A549 (cell line): ENCODE data around the gene OSBPL6. TPM values are rescaled to one million over a fixed set of nuclear protein-coding genes. Genes with fewer than 3 reads are reported as not detected.

Experiments
- ATAC-seq, 2 experiments: fragments of 200-7000 bp in 1 of 2; fragments of >200 bp in 1 of 2; cut with Nextera tagmentation in 1 of 2; cut with Tn5 transposase in 1 of 2; 3 replicates each; pipeline versions ENCODE4 v1.8.0 to v1.9.1; 2018 to 2020; ENCODE audit warnings: mild to moderate bottlenecking in 1 of 2, moderate library complexity in 1 of 2
- CTCF ChIA-PET: fragments of 300-600 bp; sonication (Branson Sonifier 250); formaldehyde crosslinking; extraction: SDS; loops from one replicate; lab custom pipeline; 2021; ENCODE audit warnings: antibody characterized with exemption, inconsistent platforms; lab: Yijun Ruan, JAX
- POLR2A ChIA-PET: fragments of 350-600 bp; formaldehyde crosslinking; extraction: SDS; loops from one replicate; lab custom pipeline; 2021; ENCODE audit warnings: antibody characterized with exemption, inconsistent platforms; lab: Yijun Ruan, JAX
- DNase-seq, 2 experiments: peaks; one replicate each; pipeline versions ENCODE4 v3.0.0 to v3.0.0-alpha.2; 2011 to 2016; ENCODE audit warnings: low read depth in 1 of 2, low spot score in 1 of 2
- FAIRE-seq: peaks from 2 replicates; lab custom pipeline; 2011; peaks lifted over from hg19 to GRCh38; lab: Jason Lieb, UNC
- H3K27ac ChIP-seq, 2 experiments: fragments of >200 bp; sonication (Bioruptor Twin); formaldehyde crosslinking; 3 replicates each; pipeline ENCODE4 v1.5.1; 2016 to 2017
- H3K4me1 ChIP-seq: fragments of >200 bp; sonication (Bioruptor Twin); formaldehyde crosslinking; 3 replicates; pipeline ENCODE4 v1.6.1; 2016
- H3K4me2 ChIP-seq: fragments of >200 bp; sonication (Bioruptor Twin); formaldehyde crosslinking; 3 replicates; pipeline ENCODE4 v1.6.1; 2016
- H3K4me3 ChIP-seq: fragments of >200 bp; sonication (Bioruptor Twin); formaldehyde crosslinking; 3 replicates; pipeline ENCODE4 v1.5.1; 2016
- H3K9me3 ChIP-seq: fragments of >200 bp; sonication (Bioruptor Twin); formaldehyde crosslinking; 3 replicates; pipeline ENCODE4 v1.6.1; 2016
- ATOH8 ChIP-seq: fragments of 250-450 bp; sonication (Bioruptor Pico); IDR thresholded peaks from 2 replicates; pipeline ENCODE4 v1.5.0; 2020; ENCODE audit warnings: low read depth, mild to moderate bottlenecking, moderate library complexity
- BHLHE40 ChIP-seq: IDR thresholded peaks from 2 replicates; pipeline ENCODE4 v1.6.1; 2012; ENCODE audit warnings: low read depth, low read length, inconsistent platforms
- E2F6 ChIP-seq: IDR thresholded peaks from 2 replicates; pipeline ENCODE4 v1.6.1; 2012; ENCODE audit warnings: low read depth, borderline replicate concordance
- EHF ChIP-seq: fragments of 250-450 bp; sonication (Bioruptor Pico); IDR thresholded peaks from 2 replicates; pipeline ENCODE4 v1.5.0; 2020; ENCODE audit warnings: mild to moderate bottlenecking
- EHMT2 ChIP-seq: fragments of 200-600 bp; sonication (generic); IDR thresholded peaks from 2 replicates; pipeline ENCODE4 v1.6.1; 2016; ENCODE audit warnings: antibody characterized with exemption, low read depth, mild to moderate bottlenecking, moderate library complexity
- EP300 ChIP-seq, 2 experiments: fragments of >200 bp; sonication (Bioruptor Twin); formaldehyde crosslinking; IDR thresholded peaks; 2 replicates in 1 of 2; 3 replicates in 1 of 2; pipeline ENCODE4 v1.6.1; 2016 to 2017
- ESRRA ChIP-seq: fragments of 150-350 bp; IDR thresholded peaks from 2 replicates; pipeline ENCODE4 v1.6.1; 2014; ENCODE audit warnings: mild to moderate bottlenecking, low read length, borderline replicate concordance
- FOSL2 ChIP-seq, 2 experiments: fragments of 450-650 bp in 1 of 2; fragments of >200 bp in 1 of 2; sonication (Bioruptor Twin) in 1 of 2; formaldehyde crosslinking; IDR thresholded peaks; 2 replicates each; pipeline versions ENCODE4 v1.5.0 to v1.6.1; 2016 to 2020; ENCODE audit warnings: mild to moderate bottlenecking in 1 of 2, moderate library complexity in 1 of 2
- GATA3 ChIP-seq: IDR thresholded peaks from 2 replicates; pipeline ENCODE4 v1.6.1; 2012; ENCODE audit warnings: borderline replicate concordance
- HDAC2 ChIP-seq: fragments of 200-600 bp; sonication (generic); IDR thresholded peaks from 2 replicates; pipeline ENCODE4 v1.6.1; 2016
- HES2 ChIP-seq: fragments of >200 bp; sonication (Bioruptor Twin); formaldehyde crosslinking; IDR thresholded peaks from 2 replicates; pipeline ENCODE4 v1.6.1; 2016
- HEYL ChIP-seq: fragments of 250-450 bp; sonication (Bioruptor Pico); IDR thresholded peaks from 2 replicates; pipeline ENCODE4 v1.8.0; 2021; ENCODE audit warnings: mild to moderate bottlenecking, moderate library complexity
- HOXB5 ChIP-seq: fragments of 250-450 bp; sonication (Bioruptor Pico); IDR thresholded peaks from 2 replicates; pipeline ENCODE4 v1.5.0; 2020; ENCODE audit warnings: mild to moderate bottlenecking, moderate library complexity
- JUNB ChIP-seq: fragments of >200 bp; sonication (Bioruptor Twin); formaldehyde crosslinking; IDR thresholded peaks from 2 replicates; pipeline ENCODE4 v1.6.1; 2016
- KDM1A ChIP-seq: fragments of 200-600 bp; sonication (generic); IDR thresholded peaks from 2 replicates; pipeline ENCODE4 v1.6.1; 2016; ENCODE audit warnings: low read depth, mild to moderate bottlenecking
- MAX ChIP-seq: IDR thresholded peaks from 2 replicates; pipeline ENCODE4 v1.6.1; 2012
- MYC ChIP-seq: IDR thresholded peaks from 2 replicates; pipeline ENCODE4 v1.6.1; 2012; ENCODE audit warnings: mild to moderate bottlenecking, inconsistent platforms, low read length, improper control_type of control experiment, borderline replicate concordance
- NFE2L2 ChIP-seq: fragments of 150-350 bp; conservative IDR thresholded peaks from 2 replicates; pipeline ENCODE4 v1.6.1; 2014; ENCODE audit warnings: low read length
- NPAS2 ChIP-seq: fragments of 250-450 bp; sonication (Bioruptor Pico); IDR thresholded peaks from 2 replicates; pipeline ENCODE4 v1.8.0; 2022; ENCODE audit warnings: mild to moderate bottlenecking, moderate library complexity, borderline replicate concordance
- RAD21 ChIP-seq, 2 experiments: fragments of >200 bp in 1 of 2; sonication (Bioruptor Twin) in 1 of 2; formaldehyde crosslinking in 1 of 2; IDR thresholded peaks in 1 of 2; conservative IDR thresholded peaks in 1 of 2; 2 replicates in 1 of 2; 3 replicates in 1 of 2; pipeline ENCODE4 v1.6.1; 2012 to 2018; ENCODE audit warnings: inconsistent platforms in 1 of 2
- RARB ChIP-seq: fragments of 250-450 bp; sonication (Bioruptor Pico); IDR thresholded peaks from 2 replicates; pipeline ENCODE4 v1.8.0; 2021; ENCODE audit warnings: mild to moderate bottlenecking, moderate library complexity
- ZNF302 ChIP-seq: fragments of 250-450 bp; sonication (Bioruptor Pico); IDR thresholded peaks from 2 replicates; pipeline ENCODE4 v1.9.0; 2021; ENCODE audit warnings: inconsistent platforms, mild to moderate bottlenecking, moderate library complexity
- WGBS: methylation state at CpG from one replicate; pipeline ENCODE4 v1.1.6; 2017; ENCODE audit errors: missing lambda C conversion rate; 5-methylcytosine and 5-hydroxymethylcytosine counted together
- polyA plus RNA-seq, 4 experiments: library from polyadenylated mRNA; depleted of rRNA in 3 of 4; stranded (reverse); fragments of >200 nt; fragmentation: RNase III in 1 of 4; extraction: RNeasy Plus Mini Kit Qiagen cat#74134 plus additional on column Dnase treatment in 1 of 4; gene quantifications; 2 replicates in 3 of 4; 3 replicates in 1 of 4; pipeline ENCODE4 v1.2.3, GENCODE V29; 2011 to 2017

OSBPL6 gene
- polyA plus RNA-seq, 2 of the 4 experiments (the other 2 are of a cell fraction), result 2.9 to 8.2 TPM

GRCh38 chr2:178374865-178375264 lies 180.6 kb downstream of the OSBPL6 start:
- no peak overlapping the region for H3K4me2 ChIP-seq
- no peak for TF ChIP-seq ESRRA
- TF ChIP-seq RAD21 (conservative IDR thresholded peaks at IDR 0.05 in 1 of 2, IDR thresholded peaks at IDR 0.05 in 1 of 2), result no peak
- TF ChIP-seq HDAC2, result no peak
- TF ChIP-seq NPAS2 (CRISPR knock-in tag), result no peak
- H3K4me3 ChIP-seq, result no peak overlapping the region
- ChIA-PET CTCF (interaction anchor here (1.3 to 1.4 kb wide), 2 partner anchors 22 to 40 kb away, joined by 4 to 5 read pairs; no protein-coding TSS in a partner anchor), POLR2A (no interaction called here)
- H3K9me3 ChIP-seq, result no peaks in the 10 kb centered on the region
- no peak for ATAC-seq
- no peak for FAIRE-seq
- H3K4me1 ChIP-seq, result no peaks in the 10 kb centered on the region
- H3K27ac ChIP-seq, result no peak overlapping the region
- WGBS, result 6% methylated on average over 1 of the region's 1 CpG
- no peak for DNase-seq

GRCh38 chr2:178377046-178377445 lies 182.7 kb downstream of the OSBPL6 start:
- ChIA-PET CTCF (interaction anchor here (0.9 kb wide), 1 partner anchor 38 kb away, joined by 4 read pairs; no protein-coding TSS in a partner anchor), POLR2A (no interaction called here)
- no peaks in the 10 kb centered on the region for H3K4me1 ChIP-seq
- H3K27ac ChIP-seq, result no peak overlapping the region
- no peaks in the 10 kb centered on the region for H3K9me3 ChIP-seq
- H3K4me2 ChIP-seq, result no peak overlapping the region
- no peak for FAIRE-seq
- ATAC-seq, result no peak
- DNase-seq, result no peak
- TF ChIP-seq NFE2L2 (no peak), E2F6 (no peak)
- 76% methylated on average over 3 of the region's 3 CpGs for WGBS
- H3K4me3 ChIP-seq, result no peak overlapping the region

GRCh38 chr2:178379162-178380004 lies 185.1 kb downstream of the OSBPL6 start:
- ChIA-PET POLR2A (no interaction called here), CTCF (interaction anchor here (0.6 kb wide), 1 partner anchor 121 kb away, joined by 3 read pairs; no protein-coding TSS in a partner anchor)
- Histone ChIP-seq H3K9me3 (no peaks in the 10 kb centered on the region), H3K4me1 (no peaks in the 10 kb centered on the region), H3K4me3 (no peak overlapping the region), H3K27ac (no peak overlapping the region), H3K4me2 (no peak overlapping the region)
- no peak for ATAC-seq
- DNase-seq, result no peak
- WGBS, result 55% methylated on average over 4 of the region's 4 CpGs
- FAIRE-seq, result no peak
- TF ChIP-seq MYC (no peak), EHF (no peak), ATOH8 (CRISPR knock-in tag) (no peak), HES2 (no peak), MAX (no peak), NPAS2 (CRISPR knock-in tag) (no peak), GATA3 (no peak), EP300 (IDR thresholded peaks at IDR 0.05) (no peak), ZNF302 (no peak), E2F6 (no peak), HOXB5 (CRISPR knock-in tag) (no peak), KDM1A (no peak), EHMT2 (no peak), BHLHE40 (no peak), HEYL (no peak), FOSL2 (IDR thresholded peaks at IDR 0.05) (no peak), FOSL2 (CRISPR knock-in tag; IDR thresholded peaks at IDR 0.05) (no peak), JUNB (no peak), RARB (no peak)
